Spleen (tissue), 11 donors: ENCODE results near the gene NTS. TPM values are rescaled to one million over a fixed set of nuclear protein-coding genes. Genes with fewer than 3 reads are reported as not detected.

Source experiments
- DNase-seq: peaks from one replicate; pipeline ENCODE4 v3.0.0-alpha.2; 2020
- H3K27ac ChIP-seq, 8 donors: fragments of 200-600 bp; sonication (generic) in 7 of 8; 1 replicate in 4 of 8; 2 replicates in 4 of 8; pipeline versions ENCODE4 v1.5.0 to v1.8.0; 2016 to 2021; ENCODE audit warnings: inconsistent platforms in 4 of 8, mild to moderate bottlenecking in 4 of 8, moderate library complexity in 1 of 8
- H3K27me3 ChIP-seq, 7 donors: fragments of 200-600 bp; sonication (generic) in 6 of 7; replicated peaks in 1 of 7; 1 replicate in 4 of 7; 2 replicates in 3 of 7; pipeline versions ENCODE4 v1.5.0 to v1.8.0; 2016 to 2021; ENCODE audit warnings: inconsistent platforms in 3 of 7, mild to moderate bottlenecking in 1 of 7
- H3K36me3 ChIP-seq, 6 donors: fragments of 200-600 bp; sonication (generic) in 5 of 6; 1 replicate in 4 of 6; 2 replicates in 2 of 6; pipeline versions ENCODE4 v1.5.0 to v1.8.0; 2016 to 2021; ENCODE audit warnings: inconsistent platforms in 2 of 6
- H3K4me1 ChIP-seq, 6 donors: fragments of 200-600 bp; sonication (generic) in 5 of 6; 1 replicate in 3 of 6; 2 replicates in 3 of 6; pipeline versions ENCODE4 v1.5.0 to v1.8.0; 2016 to 2021; ENCODE audit warnings: inconsistent platforms in 3 of 6
- H3K4me3 ChIP-seq, 8 donors: fragments of 200-600 bp; sonication (generic) in 7 of 8; 1 replicate in 4 of 8; 2 replicates in 4 of 8; pipeline versions ENCODE4 v1.5.0 to v1.8.0; 2016 to 2021; ENCODE audit warnings: inconsistent platforms in 4 of 8, mild to moderate bottlenecking in 4 of 8, moderate library complexity in 2 of 8
- H3K9me3 ChIP-seq, 8 donors: fragments of 200-600 bp; sonication (generic) in 7 of 8; 1 replicate in 4 of 8; 2 replicates in 4 of 8; pipeline versions ENCODE4 v1.5.0 to v1.8.0; 2016 to 2021; ENCODE audit warnings: inconsistent platforms in 4 of 8
- POLR2A ChIP-seq, 3 donors: fragments of 450-650 bp; IDR thresholded peaks; one replicate each; pipeline ENCODE4 v1.5.1; 2017; ENCODE audit warnings: antibody characterized with exemption in 3 of 3, mild to moderate bottlenecking in 1 of 3
- POLR2AphosphoS5 ChIP-seq, 3 donors: sonication (generic); formaldehyde crosslinking; IDR thresholded peaks; one replicate each; pipeline ENCODE4 v1.5.1; 2017; ENCODE audit warnings: antibody characterized with exemption in 3 of 3
- WGBS, 5 donors: extraction: QIAGEN DNeasy Blood & Tissue Kit in 3 of 5; methylation state at CpG; one replicate each; pipeline versions ENCODE4 v1.1.5 to v1.1.7; 2013 to 2018; 5-methylcytosine and 5-hydroxymethylcytosine counted together
- intact Hi-C: fragments of 100-400 bp; cut with DNase I; formaldehyde crosslinking; loops from one replicate; pipeline ENCODE4 v1.15.0; 2023; ENCODE audit warnings: low total_unique reads
- polyA plus RNA-seq, 3 donors: library from polyadenylated mRNA; stranded (reverse); fragments of 200-250 nt; gene quantifications; one replicate each; pipeline ENCODE4 v1.2.1, GENCODE V29; 2013
- total RNA-seq, 7 donors: library from RNA; depleted of rRNA in 3 of 7; stranded (reverse); fragments of >200 nt in 3 of 7; fragmentation: NEBNext Ultra II Directional in 4 of 7; extraction: Animal tissue kit (Norgen Biotek cat#: 25700) in 4 of 7; gene quantifications; one replicate each; pipeline versions ENCODE4 v1.1.0 to v1.2.1, GENCODE V29; 2016 to 2021
- TF ChIP-seq, protein P1 (sequence below), 11 experiments: fragments of 200-600 bp in 7 of 11; fragments of 450-650 bp in 4 of 11; sonication (generic) in 4 of 11; IDR thresholded peaks in 8 of 11; conservative IDR thresholded peaks in 3 of 11; 1 replicate in 7 of 11; 2 replicates in 4 of 11; pipeline versions ENCODE4 v1.4.0 to v1.8.0; 2016 to 2021; ENCODE audit warnings: antibody characterized with exemption in 11 of 11, inconsistent platforms in 4 of 11, mild to moderate bottlenecking in 1 of 11
- donor health status: healthy with polysubstance abuse.
- donor health status: DM: no; HTN: no; CAD: no; lungs with moderate emphysema.
- donor health status: DM: no; HTN: no; CAD: no.
- donor health status: Bipolar disorder and iron deficiency.
- donor health status: healthy.
- donor health status: DM: no; HTN: no; CAD: no.
- donor health status: DM: yes; HTN: yes; CAD: no.

The NTS gene
- total and polyA plus RNA-seq, 10 donors, result 0.20 to 1.0 (median 0.41) TPM; not detected in 4

DNA sequence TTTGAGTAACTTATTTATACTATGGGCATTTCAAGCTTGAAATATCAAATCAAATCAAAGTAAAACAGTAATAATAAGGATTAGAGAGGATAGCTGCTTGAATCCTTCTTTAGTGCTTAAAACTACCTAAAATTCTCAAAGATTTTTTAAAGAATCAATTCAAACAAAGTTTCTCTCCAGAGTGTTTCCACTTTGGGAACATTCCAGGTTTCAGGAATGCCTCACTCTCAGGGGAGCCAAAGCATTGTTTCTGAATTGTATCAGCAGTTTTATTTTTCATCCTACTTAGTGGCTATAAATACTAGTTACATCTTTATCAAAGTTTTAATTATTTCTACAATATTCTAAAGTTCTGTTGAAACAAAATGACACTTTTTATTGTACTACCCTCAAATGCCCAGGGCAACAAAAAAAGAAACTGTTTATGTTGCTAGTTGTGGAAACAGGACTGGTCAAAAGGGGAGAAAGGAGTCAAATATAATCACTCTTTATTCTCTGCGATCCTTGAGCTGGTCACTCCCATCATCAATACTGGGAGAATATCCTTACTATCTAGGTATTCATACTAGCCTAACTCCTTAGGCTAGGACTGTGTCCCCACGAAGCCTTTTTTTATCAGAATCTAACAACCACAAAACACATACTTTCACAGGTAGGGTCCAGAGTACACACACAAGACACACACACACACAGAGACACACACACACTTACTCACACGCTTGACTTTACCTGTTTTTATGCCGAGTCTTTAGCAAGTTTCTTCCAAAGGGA lies 38.5 kb upstream of the NTS start:
- Histone ChIP-seq H3K27me3 (no peaks in the 10 kb centered on the region), H3K36me3 (no peaks in the 10 kb centered on the region), H3K27ac (peak overlapping the region in 7 of 8 donors; percentile 26 to 74 (median 57)), H3K9me3 (no peaks in the 10 kb centered on the region), H3K4me3 (peak overlapping the region; percentile 4 to 58 (median 20)), H3K4me1 (no peaks in the 10 kb centered on the region)
- intact Hi-C loops, result no loop called here
- 18 to 46% (median 34%) methylated on average over 4 of the region's 4 CpGs for WGBS, 5 donors
- DNase-seq, result no peak
- TF ChIP-seq, protein P1, sequence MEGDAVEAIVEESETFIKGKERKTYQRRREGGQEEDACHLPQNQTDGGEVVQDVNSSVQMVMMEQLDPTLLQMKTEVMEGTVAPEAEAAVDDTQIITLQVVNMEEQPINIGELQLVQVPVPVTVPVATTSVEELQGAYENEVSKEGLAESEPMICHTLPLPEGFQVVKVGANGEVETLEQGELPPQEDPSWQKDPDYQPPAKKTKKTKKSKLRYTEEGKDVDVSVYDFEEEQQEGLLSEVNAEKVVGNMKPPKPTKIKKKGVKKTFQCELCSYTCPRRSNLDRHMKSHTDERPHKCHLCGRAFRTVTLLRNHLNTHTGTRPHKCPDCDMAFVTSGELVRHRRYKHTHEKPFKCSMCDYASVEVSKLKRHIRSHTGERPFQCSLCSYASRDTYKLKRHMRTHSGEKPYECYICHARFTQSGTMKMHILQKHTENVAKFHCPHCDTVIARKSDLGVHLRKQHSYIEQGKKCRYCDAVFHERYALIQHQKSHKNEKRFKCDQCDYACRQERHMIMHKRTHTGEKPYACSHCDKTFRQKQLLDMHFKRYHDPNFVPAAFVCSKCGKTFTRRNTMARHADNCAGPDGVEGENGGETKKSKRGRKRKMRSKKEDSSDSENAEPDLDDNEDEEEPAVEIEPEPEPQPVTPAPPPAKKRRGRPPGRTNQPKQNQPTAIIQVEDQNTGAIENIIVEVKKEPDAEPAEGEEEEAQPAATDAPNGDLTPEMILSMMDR (IDR thresholded peaks at IDR 0.05 in 8 of 11, conservative IDR thresholded peaks at IDR 0.05 in 3 of 11), result no peak
- no peak for TF ChIP-seq POLR2A (IDR thresholded peaks at IDR 0.05)
- TF ChIP-seq POLR2AphosphoS5 (IDR thresholded peaks at IDR 0.05), result no peak

GRCh38 chr12:85836197-85837090 lies 37.7 kb upstream of the NTS start, which contains the start of gene RASSF9:
TSS of gene RASSF9 (minus strand) at chr12:85836409. CDS start at chr12:85836201, 208 bp downstream.
- TF ChIP-seq POLR2AphosphoS5 (IDR thresholded peaks at IDR 0.05), result peak in 2 of 3 donors; percentile 34 to 37
- TF ChIP-seq, protein P1 (IDR thresholded peaks at IDR 0.05 in 8 of 11, conservative IDR thresholded peaks at IDR 0.05 in 3 of 11), result no peak
- no peak for DNase-seq
- H3K27me3 ChIP-seq, result no peaks in the 10 kb centered on the region
- peak within 1 kb of the TSS; percentile 4 to 58 (median 20) for H3K4me3 ChIP-seq
- H3K4me1 ChIP-seq, result no peaks in the 10 kb centered on the region
- no peaks in the 10 kb centered on the region for H3K36me3 ChIP-seq
- H3K27ac ChIP-seq, result peak within 1 kb of the TSS in 7 of 8 donors; percentile 26 to 74 (median 57)
- no peaks in the 10 kb centered on the region for H3K9me3 ChIP-seq
- intact Hi-C loops, result no loop called here
- 25 to 40% (median 34%) methylated on average over 15 of the region's 15 CpGs for WGBS, 5 donors

- Histone ChIP-seq H3K36me3 (no peaks in the 10 kb centered on the region), H3K9me3 (no peaks in the 10 kb centered on the region), H3K27ac (no peak overlapping the region), H3K4me3 (no peak overlapping the region), H3K27me3 (peaks cover 0 to 5% (median 0%) of the 10 kb centered on the region in 7 donors), H3K4me1 (no peaks in the 10 kb centered on the region)
- TF ChIP-seq POLR2A (IDR thresholded peaks at IDR 0.05) (no peak), POLR2AphosphoS5 (IDR thresholded peaks at IDR 0.05) (no peak)
- TF ChIP-seq, protein P1 (IDR thresholded peaks at IDR 0.05 in 8 of 11, conservative IDR thresholded peaks at IDR 0.05 in 3 of 11), result no peak
- intact Hi-C loops, result no loop called here
- no peak for DNase-seq
- 80 to 93% (median 85%) methylated on average over 5 to 17 of the region's 17 CpGs for WGBS, 5 donors
Observed at GRCh38 chr12:85843606-85844310, 30.3 kb upstream of the NTS start.
